ENCODE data around the gene ITGB5.

- TF ChIP-seq POLR2AphosphoS5 (IDR thresholded peaks at IDR 0.05; ENCODE audit: low read depth, low read length): no peak
- TF ChIP-seq POLR2A (IDR thresholded peaks at IDR 0.05; ENCODE audit: low read depth, low read length): no peak
- no peak for TF ChIP-seq TAF1 (IDR thresholded peaks at IDR 0.05; ENCODE audit: low read depth, low read length)
Observed at GRCh38 chr3:124915254-124915653, 28.1 kb upstream of the ITGB5 start.
